ENCODE results near the gene MUC21. TPM values are rescaled to one million over a fixed set of nuclear protein-coding genes. Genes with fewer than 3 reads are reported as not detected.

Gene MUC21
- total RNA-seq, 3 donors from 2014 or later, result not detected

DNA sequence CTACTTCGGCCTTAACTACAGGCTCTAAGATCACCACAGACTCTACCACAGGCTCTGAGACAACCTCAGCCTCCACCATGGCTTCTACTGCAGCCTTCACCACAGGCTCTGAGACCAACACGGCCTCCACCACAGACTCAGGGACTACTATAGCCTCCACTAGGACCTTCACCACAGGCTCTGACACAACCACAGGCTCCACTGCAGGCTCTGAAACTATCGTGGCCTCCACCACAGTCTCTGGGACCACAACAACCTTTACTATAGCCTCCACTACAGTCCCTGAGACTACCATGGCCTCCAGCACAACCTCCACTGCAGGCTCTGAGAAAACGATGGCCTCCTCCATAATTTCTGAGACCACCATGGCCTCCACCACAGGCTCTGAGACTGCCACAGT, 42.1 kb downstream of the MUC21 start:
- Histone ChIP-seq H3K36me3 (no peaks in the 10 kb centered on the region), H3K27me3 (no peaks in the 10 kb centered on the region), H3K4me1 (no peaks in the 10 kb centered on the region), H3K27ac (no peak overlapping the region), H3K9me3 (no peaks in the 10 kb centered on the region), H3K4me3 (no peak overlapping the region)
- DNase-seq (ENCODE audit: low spot score in 2 of 2), result no peak
- intact Hi-C loops (cut with DNase I; ENCODE audit: low total_unique reads), result no loop called here
- no peak for TF ChIP-seq POLR2A (IDR thresholded peaks at IDR 0.05)
- TF ChIP-seq POLR2AphosphoS5 (IDR thresholded peaks at IDR 0.05), result no peak
- TF ChIP-seq, protein P1, sequence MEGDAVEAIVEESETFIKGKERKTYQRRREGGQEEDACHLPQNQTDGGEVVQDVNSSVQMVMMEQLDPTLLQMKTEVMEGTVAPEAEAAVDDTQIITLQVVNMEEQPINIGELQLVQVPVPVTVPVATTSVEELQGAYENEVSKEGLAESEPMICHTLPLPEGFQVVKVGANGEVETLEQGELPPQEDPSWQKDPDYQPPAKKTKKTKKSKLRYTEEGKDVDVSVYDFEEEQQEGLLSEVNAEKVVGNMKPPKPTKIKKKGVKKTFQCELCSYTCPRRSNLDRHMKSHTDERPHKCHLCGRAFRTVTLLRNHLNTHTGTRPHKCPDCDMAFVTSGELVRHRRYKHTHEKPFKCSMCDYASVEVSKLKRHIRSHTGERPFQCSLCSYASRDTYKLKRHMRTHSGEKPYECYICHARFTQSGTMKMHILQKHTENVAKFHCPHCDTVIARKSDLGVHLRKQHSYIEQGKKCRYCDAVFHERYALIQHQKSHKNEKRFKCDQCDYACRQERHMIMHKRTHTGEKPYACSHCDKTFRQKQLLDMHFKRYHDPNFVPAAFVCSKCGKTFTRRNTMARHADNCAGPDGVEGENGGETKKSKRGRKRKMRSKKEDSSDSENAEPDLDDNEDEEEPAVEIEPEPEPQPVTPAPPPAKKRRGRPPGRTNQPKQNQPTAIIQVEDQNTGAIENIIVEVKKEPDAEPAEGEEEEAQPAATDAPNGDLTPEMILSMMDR (IDR thresholded peaks at IDR 0.05), result no peak

DNA sequence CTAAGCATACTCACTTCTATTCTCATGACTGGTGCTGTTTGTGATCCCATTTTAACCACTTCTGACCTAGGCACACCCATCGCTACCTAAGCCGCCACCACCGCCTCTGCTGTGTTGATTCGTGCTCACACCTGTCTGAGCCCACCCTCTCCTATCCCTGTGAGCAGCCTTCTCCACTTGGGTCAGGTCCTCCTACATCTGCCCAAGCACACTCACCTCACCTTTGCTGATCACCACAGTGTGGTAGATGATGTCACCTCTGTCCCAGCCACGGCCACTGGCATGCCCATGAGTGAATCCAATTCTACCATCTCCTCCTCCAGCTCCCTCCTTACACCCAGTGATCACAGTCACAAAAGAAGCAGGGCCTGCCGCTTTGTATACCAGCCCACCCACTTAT, 47.6 kb downstream of the MUC21 start:
- Histone ChIP-seq H3K4me3 (no peak overlapping the region), H3K36me3 (no peaks in the 10 kb centered on the region), H3K4me1 (no peaks in the 10 kb centered on the region), H3K27ac (no peak overlapping the region), H3K27me3 (no peaks in the 10 kb centered on the region), H3K9me3 (no peaks in the 10 kb centered on the region)
- TF ChIP-seq, protein P1 (IDR thresholded peaks at IDR 0.05), result no peak
- intact Hi-C loops (cut with DNase I; ENCODE audit: low total_unique reads), result no loop called here
- DNase-seq (ENCODE audit: low spot score in 2 of 2), result no peak

DNA sequence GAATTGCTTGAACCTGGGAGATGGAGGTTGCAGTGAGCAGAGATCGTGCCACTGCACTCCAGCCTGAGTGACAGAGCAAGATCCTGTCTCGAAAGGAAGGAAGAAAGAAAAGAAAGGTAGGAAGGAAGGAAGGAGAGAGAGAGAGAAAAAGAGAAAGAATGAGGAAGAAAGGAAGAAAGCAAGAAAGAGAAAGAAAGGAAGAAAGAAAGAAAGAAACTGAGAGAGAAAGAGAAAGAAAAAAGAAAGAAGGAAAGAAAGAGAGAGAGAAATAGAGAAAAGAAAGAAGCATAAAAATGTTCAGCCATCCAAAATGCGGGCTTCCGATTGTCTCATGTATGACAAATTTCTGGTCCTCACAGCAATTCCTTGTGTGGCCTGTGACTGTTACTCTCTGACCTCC, 49.6 kb downstream of the MUC21 start:
- Histone ChIP-seq H3K27ac (no peak overlapping the region), H3K9me3 (no peaks in the 10 kb centered on the region), H3K4me1 (no peaks in the 10 kb centered on the region), H3K4me3 (no peak overlapping the region), H3K36me3 (no peaks in the 10 kb centered on the region), H3K27me3 (no peaks in the 10 kb centered on the region)
- DNase-seq (ENCODE audit: low spot score in 2 of 2), result no peak
- intact Hi-C loops (cut with DNase I; ENCODE audit: low total_unique reads), result no loop called here
- TF ChIP-seq, protein P1 (IDR thresholded peaks at IDR 0.05), result no peak
- TF ChIP-seq POLR2AphosphoS5 (IDR thresholded peaks at IDR 0.05) (no peak), POLR2A (IDR thresholded peaks at IDR 0.05) (no peak)

DNA sequence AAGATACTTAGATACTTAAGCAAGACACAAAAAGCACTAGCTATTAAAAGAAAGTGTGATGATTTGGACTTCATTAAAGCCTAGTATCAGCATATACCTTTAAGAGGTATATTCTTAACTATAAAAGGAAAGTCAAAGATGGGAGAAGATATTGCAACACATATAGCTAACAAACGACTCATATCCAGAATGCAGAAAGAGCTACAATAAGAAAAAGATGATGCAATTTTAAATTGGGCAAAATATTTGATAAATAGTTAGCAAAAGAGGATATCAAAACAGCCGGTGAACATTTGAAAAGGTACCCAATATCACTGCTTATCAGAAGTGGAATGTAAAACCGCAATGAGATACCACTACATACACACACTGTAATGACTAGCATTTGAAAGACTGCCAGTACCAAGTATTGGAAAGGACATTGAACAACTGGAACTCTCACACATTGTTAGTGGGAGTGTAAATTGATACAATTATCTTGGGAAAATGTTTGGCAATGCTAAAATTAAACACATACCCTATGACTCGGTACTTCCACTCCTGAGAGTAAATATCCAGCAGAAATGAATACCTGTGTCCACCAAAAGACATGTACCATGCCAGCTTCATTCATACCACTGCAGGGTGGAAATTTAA, 52.5 kb downstream of the MUC21 start:
- intact Hi-C loops (cut with DNase I; ENCODE audit: low total_unique reads), result no loop called here
- no peak overlapping the region for H3K4me3 ChIP-seq
- no peaks in the 10 kb centered on the region for H3K27me3 ChIP-seq
- TF ChIP-seq POLR2AphosphoS5 (IDR thresholded peaks at IDR 0.05) (no peak), POLR2A (IDR thresholded peaks at IDR 0.05) (no peak)
- TF ChIP-seq, protein P1 (IDR thresholded peaks at IDR 0.05), result no peak
- no peak for DNase-seq (ENCODE audit: low spot score in 2 of 2)
- H3K27ac ChIP-seq, result no peak overlapping the region
- H3K36me3 ChIP-seq, result no peaks in the 10 kb centered on the region
- H3K4me1 ChIP-seq, result no peaks in the 10 kb centered on the region
- H3K9me3 ChIP-seq, result no peaks in the 10 kb centered on the region

DNA sequence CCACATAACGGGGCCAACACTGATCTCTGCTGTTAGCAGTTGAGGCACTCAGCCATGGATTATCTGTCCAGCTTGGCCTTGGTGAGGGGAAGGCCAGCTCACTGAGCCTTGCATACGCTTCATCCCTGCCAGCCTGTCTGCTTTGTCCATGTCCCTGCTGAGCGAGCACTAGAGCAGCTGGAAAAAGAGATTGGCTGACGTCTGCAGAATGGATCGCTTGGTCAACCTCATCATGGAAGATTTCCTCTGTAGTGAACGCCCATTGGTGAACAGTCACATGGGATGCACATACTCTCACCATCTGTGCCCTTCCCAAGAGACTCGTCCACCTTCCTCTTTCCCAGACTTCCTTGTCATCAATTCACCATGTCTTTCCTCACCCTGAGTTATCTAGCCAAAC, 53.7 kb downstream of the MUC21 start:
- TF ChIP-seq POLR2A (IDR thresholded peaks at IDR 0.05), result no peak
- TF ChIP-seq, protein P1 (IDR thresholded peaks at IDR 0.05), result no peak
- TF ChIP-seq POLR2AphosphoS5 (IDR thresholded peaks at IDR 0.05), result no peak
- no peak for DNase-seq (ENCODE audit: low spot score in 2 of 2)
- intact Hi-C loops (cut with DNase I; ENCODE audit: low total_unique reads), result no loop called here
- Histone ChIP-seq H3K9me3 (no peaks in the 10 kb centered on the region), H3K4me1 (no peaks in the 10 kb centered on the region), H3K4me3 (no peak overlapping the region), H3K36me3 (no peaks in the 10 kb centered on the region), H3K27me3 (no peaks in the 10 kb centered on the region), H3K27ac (no peak overlapping the region)

All from breast epithelium (tissue), 4 donors.